C1 segment of cervical spinal cord (tissue), 14 donors: Measurements from ENCODE around the gene PPP1R3G.
"Not testable (repeated sequence)": the region's sequence is repeated elsewhere in the genome, so short reads cannot be mapped to it uniquely, and the experiment has no call there.

Experiments
- DNase-seq, 14 donors: peaks; one replicate each; lab custom pipeline; 2025; lab: John Stamatoyannopoulos, UW

The PPP1R3G gene

DNA sequence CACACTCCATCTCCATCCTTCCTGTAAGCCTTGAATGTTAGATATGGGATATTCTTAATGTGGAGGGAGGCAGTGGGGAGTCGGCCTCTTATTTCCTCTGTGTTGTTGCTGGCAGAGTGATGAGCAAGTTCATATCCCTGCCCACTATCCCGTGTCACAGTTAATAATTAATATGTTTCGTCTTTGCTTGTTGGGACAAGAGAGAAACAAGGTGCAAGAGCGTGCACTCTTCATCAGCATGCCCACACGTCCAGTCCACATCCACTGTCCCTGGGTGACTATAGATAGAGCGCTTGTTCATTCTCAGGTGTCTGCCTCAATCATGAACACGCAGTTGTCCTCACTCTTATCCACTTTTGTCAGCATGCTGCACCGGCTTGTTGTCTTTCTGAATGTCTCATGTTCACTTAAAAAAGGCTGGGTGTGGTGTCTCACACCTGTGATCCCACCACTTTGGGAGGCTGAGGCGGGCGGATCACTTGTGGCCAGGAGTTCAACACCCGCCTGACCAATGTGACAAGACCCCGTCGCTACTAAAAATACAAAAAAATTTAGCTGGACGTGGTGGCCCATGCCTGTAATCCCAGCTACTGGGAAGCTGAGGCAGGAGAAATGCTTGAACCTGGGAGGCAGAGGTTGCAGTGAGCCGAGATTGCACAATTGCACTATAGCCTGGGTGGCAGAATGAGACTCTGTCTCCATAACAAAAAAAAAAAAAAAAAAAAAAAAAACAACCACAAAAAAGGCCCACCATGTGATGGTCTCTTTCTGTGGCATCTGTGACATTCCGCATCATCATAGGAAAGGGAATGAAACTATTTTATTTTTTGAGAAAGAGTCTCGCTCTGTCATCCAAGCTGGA lies 34.2 kb downstream of the PPP1R3G start:
- DNase-seq = no peak

DNA sequence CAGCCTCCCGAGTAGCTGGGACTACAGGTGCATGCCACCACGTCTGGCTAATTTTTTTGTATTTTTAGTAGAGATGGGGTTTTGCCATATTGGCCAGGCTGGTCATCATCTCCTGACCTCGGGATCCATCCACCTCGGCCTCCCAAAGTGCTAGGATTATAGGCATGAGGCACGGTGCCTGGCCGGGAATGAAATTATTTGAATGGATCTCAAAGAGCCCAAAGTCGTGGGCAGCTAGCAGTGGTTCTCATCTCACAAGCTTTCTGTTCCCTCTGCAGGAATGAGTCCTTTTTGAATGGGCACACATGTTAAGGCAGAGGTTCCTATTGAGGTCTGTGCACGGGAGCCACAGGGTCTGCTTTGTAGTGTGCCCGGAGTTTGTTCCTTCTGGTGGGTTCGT lies 34.9 kb downstream of the PPP1R3G start:
- DNase-seq = no peak

DNA sequence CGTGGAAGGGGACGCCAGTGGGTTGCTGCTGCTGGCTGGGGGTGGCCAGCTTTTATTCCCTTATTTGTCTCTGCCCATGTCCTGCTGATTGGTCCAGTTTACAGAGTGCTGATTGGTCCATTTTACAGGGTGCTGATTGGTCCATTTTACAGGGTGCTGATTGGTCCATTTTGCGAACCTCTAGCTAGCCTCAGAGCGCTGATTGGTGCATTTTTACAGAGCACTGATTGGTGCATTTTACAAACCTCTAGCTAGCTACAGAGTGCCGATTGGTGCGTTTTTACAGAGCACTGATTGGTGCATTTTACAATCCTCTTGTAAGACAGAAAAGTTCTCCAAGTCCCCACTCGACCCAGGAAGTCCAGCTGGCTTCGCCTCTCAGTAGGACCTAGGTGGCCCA lies 35.4 kb downstream of the PPP1R3G start:
- DNase-seq = not testable (repeated sequence)

DNA sequence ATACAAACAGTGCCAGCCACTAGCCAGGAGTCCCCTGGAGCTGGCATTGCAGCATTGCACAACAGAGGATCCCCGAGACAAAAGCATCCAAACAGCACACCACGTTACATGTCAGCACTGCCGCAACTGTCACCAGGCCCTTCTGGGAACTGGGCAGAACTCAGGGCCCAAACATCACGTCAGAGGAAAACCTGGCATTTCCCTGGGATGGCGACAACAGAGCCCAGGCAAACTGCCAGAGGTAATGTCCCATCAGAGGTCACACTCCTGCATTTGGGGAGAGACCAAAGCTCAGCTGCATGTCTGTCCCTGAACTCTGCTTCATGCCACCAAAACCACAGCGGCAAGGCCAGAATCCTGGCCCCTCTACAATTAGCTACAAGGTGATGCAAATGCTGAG lies 36.3 kb downstream of the PPP1R3G start:
- peak in 1 of 14 donors; percentile 64 for DNase-seq

DNA sequence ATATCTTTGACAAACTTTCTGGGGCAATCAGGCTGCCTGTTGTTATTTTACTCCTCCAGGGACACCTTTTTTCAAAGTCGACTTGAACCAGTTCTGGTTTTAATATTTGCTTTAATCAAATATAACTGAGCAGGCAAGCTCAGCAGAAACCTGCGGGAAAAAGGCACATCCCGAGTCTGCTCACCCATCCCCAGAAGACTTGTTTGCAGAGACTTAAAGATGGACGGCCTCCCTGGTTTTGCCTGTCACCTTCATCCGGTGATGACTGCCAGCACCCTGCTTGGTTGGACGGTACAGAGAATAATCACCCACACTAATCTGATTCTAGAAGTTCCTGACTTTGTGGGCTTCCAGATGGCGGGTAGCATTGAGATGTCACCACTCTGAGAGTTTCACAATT lies 36.8 kb downstream of the PPP1R3G start:
- DNase-seq = no peak

DNA sequence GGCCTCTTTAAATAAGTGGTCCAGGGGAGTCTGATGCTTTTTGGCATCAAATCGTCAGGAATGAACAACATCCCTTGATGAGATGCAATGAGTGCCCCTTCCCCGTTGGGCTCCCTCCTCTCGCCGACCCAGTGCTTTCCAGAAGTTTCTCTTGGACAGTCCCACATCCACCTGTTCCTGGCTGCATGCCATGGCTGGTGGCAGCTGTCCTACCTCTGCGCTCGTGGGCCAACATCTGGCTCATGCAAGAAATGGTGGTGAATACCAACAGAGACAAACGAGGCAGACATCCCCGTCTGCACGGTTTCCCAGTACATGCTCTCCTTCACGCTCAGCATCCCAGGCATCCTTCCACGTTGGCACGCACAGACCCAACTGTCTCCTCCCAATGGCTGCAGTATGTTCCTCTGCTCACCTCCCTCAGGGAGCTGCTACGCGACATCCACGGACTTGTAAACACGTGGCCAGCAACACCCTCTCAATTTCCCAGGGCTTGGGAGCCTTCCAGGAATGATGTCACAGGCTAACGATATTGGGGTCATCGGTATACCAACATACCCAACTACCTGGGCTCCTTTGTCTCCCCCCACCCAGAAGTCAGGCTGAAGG lies 37.5 kb downstream of the PPP1R3G start:
- DNase-seq = no peak

DNA sequence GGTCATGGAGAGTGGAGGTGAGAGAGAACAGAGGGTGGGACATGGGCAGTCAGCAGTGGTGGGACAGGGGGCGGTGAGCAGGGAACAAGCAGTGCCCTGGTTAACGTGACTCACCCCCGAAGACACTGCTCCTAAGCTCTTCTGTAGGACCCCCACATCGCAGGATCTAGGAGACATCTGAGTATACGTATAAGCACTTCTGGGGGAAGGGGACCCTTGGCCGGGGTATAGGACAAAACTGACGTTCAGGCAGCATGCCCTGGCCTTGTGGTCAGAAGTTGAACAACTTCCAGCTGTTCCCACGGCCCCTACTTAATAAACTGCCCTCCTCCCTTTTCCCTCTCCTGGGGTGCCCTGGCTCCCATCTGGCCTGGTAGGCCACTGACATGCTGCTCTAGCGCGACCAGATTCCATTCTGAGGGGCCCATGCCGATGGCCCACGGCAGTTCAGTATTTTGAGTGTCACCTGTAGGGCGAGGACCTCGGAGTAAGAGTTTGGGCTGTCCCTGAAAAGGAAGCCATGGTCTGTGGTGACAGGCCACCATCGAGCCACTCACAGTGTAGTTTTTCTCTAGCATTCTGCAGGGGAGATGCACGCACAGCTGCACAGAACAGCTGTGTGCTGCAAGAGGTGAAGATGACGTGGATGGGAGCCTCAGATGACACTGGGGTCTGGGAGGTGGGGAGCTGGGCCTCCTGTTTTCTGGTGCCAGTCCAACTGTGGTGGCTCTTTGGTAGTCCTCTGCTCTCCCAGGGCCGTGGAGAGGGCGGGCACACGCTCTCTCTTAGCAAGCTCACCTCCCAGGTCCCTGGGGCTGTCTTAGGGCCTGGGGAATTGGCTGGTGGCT lies 38.4 kb downstream of the PPP1R3G start:
- DNase-seq = no peak

DNA sequence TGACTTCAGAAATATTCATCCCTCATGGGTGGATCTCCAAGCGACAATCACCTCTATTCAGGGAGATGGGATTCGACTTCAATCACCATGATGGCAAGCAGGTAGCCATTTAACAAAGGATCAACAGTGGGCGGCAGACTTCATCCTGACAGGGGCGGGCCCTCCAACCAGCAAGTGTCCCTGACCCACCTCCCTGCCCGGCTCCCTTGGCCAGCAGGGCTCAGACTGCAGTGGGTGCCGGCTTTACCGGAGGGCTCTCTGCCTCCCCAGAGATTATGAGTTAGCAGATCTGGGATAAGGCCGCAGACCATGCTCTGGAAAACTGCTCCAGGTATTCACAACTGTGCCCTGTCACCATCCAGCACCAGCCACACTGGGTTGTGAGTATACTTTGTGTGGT lies 39.4 kb downstream of the PPP1R3G start:
- no peak for DNase-seq

DNA sequence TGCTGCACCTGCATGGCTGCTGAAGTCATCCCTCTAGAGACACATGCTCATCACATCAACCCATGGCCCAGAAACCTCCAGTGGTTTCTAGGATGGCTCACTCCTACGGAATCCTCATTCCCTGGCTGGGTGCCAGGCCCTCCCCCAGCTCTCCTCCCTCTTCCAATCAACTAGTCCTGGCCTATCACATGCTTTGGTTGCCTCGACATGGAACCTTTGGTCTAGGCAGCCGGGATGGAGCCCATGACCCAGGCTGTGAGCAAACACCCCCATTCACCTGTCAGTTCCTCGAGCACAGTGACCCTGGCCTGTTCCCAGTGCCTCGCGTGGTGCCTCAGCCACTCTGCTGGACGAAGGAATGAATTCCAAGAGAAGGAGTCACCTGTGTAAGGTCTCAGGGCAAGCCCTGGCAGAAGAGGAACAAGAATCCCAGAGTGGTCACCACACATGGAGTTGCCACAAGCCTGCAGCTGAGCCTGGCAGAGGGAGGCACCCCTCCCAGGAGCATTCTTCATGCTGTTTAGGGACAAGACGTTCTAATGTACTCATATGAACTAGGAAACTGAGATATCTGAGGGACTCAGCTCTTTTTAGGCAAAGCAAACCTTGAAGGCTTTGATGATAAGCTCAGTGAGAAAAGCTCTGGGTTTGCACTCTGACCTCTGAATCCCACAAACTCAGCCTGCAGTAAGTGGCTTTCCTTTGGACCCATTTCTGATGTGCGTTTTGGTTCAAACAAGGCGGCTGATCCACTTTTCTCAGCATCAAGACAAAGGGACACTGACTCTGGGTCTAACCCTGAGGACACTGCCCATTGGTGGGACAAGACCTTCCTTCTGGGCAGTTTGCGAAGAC lies 40.2 kb downstream of the PPP1R3G start:
- DNase-seq = no peak

DNA sequence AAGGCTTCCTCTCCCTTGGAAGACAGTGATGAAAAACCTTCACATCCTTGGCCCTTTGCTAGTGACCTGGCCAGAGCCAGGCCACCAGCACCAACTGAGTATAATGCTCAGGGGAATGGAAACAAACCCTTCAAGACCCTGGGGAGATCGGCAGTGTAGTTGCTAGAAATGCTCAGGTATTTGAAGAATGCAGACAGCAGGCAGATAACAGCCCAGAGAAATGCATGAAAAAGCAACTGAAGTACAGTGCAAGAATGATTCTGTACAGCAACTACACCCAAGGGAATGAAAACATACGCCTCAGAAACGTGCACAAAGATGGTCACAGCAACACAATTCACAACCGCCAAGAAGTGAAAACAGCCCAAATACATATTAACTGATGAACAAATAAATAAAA lies 41.1 kb downstream of the PPP1R3G start:
- DNase-seq = no peak

DNA sequence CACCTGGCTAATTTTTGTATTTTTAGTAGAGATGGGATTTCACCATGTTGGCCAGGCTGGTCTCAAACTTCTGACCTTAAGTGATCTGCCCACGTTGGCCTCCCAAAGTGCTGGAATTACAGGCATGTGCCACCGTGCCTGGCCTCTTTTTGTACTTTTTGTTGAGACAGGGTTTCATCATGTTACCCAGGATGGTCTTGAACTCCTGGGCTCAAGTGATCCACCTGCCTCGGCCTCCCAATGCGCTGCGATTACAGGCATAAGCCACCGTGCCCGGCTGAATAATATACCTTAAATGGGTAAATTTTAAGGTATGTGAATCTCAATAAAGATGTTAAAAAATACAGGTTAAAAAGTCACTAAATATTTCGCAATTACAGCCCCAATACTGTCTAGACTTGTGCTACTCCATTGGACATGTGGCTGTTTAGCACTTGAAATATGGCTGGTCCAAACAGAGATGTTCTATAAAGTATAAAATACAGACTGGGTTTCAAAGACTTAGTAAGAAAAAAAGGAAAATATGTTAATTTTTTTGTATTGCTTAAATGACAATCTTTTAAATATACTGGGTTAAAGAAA lies 42.1 kb downstream of the PPP1R3G start:
- DNase-seq = no peak

DNA sequence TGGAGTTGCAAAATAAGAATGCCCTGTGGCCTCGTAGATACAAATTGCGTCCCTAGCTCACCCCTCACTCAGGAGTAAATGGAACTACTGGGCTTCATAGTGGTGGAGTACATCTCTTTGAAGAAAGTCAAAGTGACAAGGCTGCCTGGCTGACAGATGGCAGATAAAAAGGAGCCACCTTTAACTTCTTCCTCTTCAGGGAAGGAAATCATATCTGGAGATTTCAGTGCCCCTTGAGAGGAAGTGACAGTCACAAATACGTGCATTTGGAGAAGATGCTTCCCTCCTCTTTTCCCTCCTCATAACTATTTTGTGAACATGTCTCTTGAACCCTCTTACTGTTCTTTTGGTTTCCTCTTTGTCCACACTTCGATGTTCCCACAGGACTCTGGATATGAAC lies 43.2 kb downstream of the PPP1R3G start:
- no peak for DNase-seq

DNA sequence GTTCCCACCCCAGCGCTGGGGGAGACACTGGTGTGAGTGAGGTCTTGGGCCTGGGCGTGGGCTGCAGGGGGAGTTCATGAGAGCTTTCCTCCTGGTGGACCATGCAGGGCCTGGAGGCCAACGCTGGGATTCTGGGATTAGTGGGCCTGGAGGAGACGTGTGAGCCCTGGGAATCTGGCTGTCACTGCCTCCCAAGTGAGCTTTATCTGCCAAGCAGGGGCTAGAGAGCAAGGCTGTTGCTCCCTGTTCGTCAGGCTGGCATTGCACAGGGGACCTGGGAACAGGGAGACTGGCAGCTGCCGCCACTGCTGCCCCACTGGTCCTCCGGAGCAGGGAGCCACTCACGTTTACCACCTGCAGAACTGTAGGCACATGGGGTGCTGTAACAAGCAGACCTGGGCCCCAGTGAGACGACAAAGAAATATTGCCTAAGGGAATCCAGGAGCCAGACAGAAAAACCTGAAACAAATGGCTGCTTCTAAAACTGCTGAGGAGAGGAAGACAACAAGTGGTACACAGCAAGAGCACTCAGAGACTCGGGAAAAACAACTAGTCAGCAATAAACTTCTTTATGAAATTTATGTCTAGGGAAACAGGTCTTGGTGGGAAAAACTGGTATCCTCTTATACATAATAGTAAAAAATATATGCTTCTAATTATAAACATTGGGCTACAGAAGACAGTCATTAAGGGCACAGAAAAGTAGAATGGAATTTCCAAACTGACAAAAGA lies 45.2 kb downstream of the PPP1R3G start:
- DNase-seq = no peak

DNA sequence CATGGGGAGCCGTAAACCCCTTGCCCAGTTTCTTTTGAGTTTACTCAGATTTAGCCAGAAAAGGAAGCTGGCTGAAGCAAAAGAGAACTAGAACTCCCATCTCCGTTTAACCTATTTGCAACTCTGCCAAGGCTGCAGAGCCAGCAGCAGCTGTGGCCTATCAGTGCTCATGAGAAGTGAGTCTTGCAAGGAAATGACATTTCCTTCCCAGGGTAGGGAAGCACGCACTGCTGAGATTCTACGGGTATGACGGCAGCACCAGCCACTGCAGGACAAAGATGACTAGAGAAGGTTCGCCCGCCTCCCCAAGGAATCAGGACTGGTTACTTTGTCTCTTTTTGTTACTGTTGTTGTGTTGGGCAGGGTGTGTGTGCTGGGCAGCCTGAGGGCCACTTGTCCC lies 47.6 kb downstream of the PPP1R3G start:
- peak in 11 of 14 donors; percentile 10 to 56 (median 36) for DNase-seq

DNA sequence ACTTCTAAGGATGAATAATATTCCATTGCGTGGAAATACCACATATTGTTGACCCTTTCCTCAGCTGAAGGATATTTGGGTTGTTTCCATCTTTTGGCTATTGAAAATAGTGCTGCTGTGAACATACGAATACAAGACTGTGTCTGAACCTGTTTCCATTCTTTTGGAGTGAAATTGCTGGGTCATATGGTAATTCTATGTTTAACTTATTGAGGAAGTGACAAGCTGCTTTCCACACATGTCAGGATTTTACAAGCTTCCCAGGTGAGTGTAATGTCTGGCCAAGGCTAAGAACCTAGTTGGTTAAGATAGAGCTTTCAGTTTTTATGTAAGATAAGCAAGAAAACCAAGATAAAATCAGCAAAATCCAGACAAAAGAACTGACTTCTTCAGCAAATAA lies 48.8 kb downstream of the PPP1R3G start:
- no peak for DNase-seq

DNA sequence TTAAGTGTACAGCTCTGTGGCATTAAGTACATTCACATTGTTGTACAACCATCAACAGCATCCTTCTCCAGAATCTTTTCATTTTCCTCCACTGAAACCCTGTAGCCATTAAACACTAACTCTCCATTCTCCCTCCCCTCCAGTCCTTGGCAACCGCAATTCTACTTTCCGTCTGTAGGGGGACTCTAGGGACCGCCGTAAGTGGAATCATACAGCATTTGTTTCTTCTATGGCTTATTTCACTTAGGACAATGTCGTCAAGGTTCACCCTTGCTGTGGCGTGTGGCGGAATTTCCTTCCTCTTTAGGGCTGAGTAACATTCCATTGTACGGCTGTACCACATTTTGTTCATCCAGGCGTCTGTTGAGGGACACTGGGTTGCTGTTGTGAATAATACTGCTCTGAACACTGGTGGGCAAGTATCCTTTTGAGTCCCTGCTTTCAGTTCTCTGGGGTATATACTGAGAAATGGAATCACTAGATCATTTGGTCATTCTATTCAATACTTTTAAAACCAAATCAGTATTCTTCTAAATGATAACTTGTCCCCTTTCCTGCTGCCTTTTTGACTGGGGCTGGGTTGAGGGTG lies 50.7 kb downstream of the PPP1R3G start:
- DNase-seq = no peak

DNA sequence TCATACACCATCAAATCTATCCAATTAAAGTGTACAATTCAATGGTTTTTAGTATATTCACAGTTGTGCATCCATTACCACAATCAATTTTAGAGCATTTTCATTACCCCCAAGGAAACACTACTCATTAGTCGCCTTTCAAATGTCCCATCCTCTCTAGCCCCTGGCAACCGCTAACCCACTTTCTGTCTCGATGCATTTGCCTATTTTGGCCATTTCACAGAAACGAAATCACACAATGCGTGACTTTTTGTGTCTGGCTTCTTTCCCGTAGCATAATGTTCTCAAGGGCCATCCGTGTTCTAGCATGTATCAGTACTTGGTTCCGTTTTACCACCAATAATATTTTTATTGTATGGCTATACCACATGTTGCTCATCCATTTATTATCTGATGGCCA lies 51.7 kb downstream of the PPP1R3G start:
- no peak for DNase-seq
